HepG2 (cell line): ENCODE data around the gene PSMC3IP. TPM values are rescaled to one million over a fixed set of nuclear protein-coding genes. Genes with fewer than 3 reads are reported as not detected.

Experiments
- ATAD3A ChIP-seq: sonication (generic); formaldehyde crosslinking; IDR thresholded peaks from 2 replicates; pipeline ENCODE4 v1.4.0; 2020; ENCODE audit warnings: missing genetic modification reagents
- CHD2 ChIP-seq: IDR thresholded peaks from 2 replicates; pipeline ENCODE4 v1.6.1; 2011; ENCODE audit warnings: low read depth, low read length, improper control_type of control experiment
- FOXO1 ChIP-seq: sonication (generic); formaldehyde crosslinking; IDR thresholded peaks from 2 replicates; pipeline ENCODE4 v1.4.0; 2020; ENCODE audit warnings: missing genetic modification reagents
- GZF1 ChIP-seq: sonication (generic); formaldehyde crosslinking; IDR thresholded peaks from 2 replicates; pipeline ENCODE4 v1.5.1; 2020; ENCODE audit warnings: mild to moderate bottlenecking, missing genetic modification reagents
- IKZF4 ChIP-seq: sonication (generic); formaldehyde crosslinking; IDR thresholded peaks from 2 replicates; pipeline ENCODE4 v1.5.1; 2020; ENCODE audit warnings: borderline replicate concordance, mild to moderate bottlenecking, low read depth, missing genetic modification reagents; ENCODE audit errors: not compliant biosample characterization
- MAFK ChIP-seq, 2 experiments: IDR thresholded peaks in 1 of 2; conservative IDR thresholded peaks in 1 of 2; 2 replicates each; pipeline ENCODE4 v1.6.1; 2011; ENCODE audit warnings: improper control_type of control experiment in 2 of 2, low read length in 2 of 2
- MTA1 ChIP-seq: sonication (generic); formaldehyde crosslinking; IDR thresholded peaks from 2 replicates; pipeline ENCODE4 v1.4.0; 2020; ENCODE audit warnings: missing genetic modification reagents, mild to moderate bottlenecking, borderline replicate concordance
- MTF1 ChIP-seq: sonication (generic); formaldehyde crosslinking; IDR thresholded peaks from 2 replicates; pipeline ENCODE4 v1.5.0; 2020; ENCODE audit warnings: missing genetic modification reagents
- POLR2A ChIP-seq, 2 experiments: IDR thresholded peaks; 2 replicates each; pipeline ENCODE4 v1.6.1; 2011; ENCODE audit warnings: low read depth in 2 of 2, low read length in 2 of 2, mild to moderate bottlenecking in 1 of 2, moderate library complexity in 1 of 2; ENCODE audit not compliant: insufficient read depth in 1 of 2
- RBAK ChIP-seq: sonication (generic); formaldehyde crosslinking; IDR thresholded peaks from 2 replicates; pipeline ENCODE4 v1.5.1; 2020; ENCODE audit warnings: mild to moderate bottlenecking, missing genetic modification reagents
- RXRB ChIP-seq: IDR thresholded peaks from 2 replicates; pipeline ENCODE4 v1.6.1; 2016; ENCODE audit warnings: borderline replicate concordance, missing genetic modification reagents, missing compliant biosample characterization
- SATB2 ChIP-seq: sonication (generic); formaldehyde crosslinking; IDR thresholded peaks from 2 replicates; pipeline ENCODE4 v1.5.0; 2020; ENCODE audit warnings: missing genetic modification reagents
- SOX13 ChIP-seq, 3 experiments: fragments of 450-650 bp in 1 of 3; sonication (generic) in 1 of 3; formaldehyde crosslinking in 1 of 3; IDR thresholded peaks in 2 of 3; conservative IDR thresholded peaks in 1 of 3; 2 replicates each; pipeline versions ENCODE4 v1.5.0 to v1.6.1; 2016 to 2020; ENCODE audit warnings: antibody characterized with exemption in 1 of 3, mild to moderate bottlenecking in 1 of 3, missing compliant biosample characterization in 1 of 3, missing genetic modification reagents in 1 of 3, moderate library complexity in 1 of 3
- TSC22D2 ChIP-seq: sonication (generic); formaldehyde crosslinking; IDR thresholded peaks from 2 replicates; pipeline ENCODE4 v1.5.1; 2020; ENCODE audit warnings: missing genetic modification reagents, mild to moderate bottlenecking, borderline replicate concordance
- U2AF2 ChIP-seq: fragments of 200-400 bp; formaldehyde crosslinking; IDR thresholded peaks from 2 replicates; pipeline ENCODE4 v1.6.1; 2017; ENCODE audit warnings: low read depth, mild to moderate bottlenecking, low read length
- ZFAT ChIP-seq: sonication (generic); formaldehyde crosslinking; conservative IDR thresholded peaks from 2 replicates; pipeline ENCODE4 v1.8.1; 2023; ENCODE audit warnings: missing genetic modification reagents, inconsistent platforms
- ZKSCAN5 ChIP-seq: sonication (generic); formaldehyde crosslinking; IDR thresholded peaks from 2 replicates; pipeline ENCODE4 v1.5.1; 2020; ENCODE audit warnings: mild to moderate bottlenecking, missing genetic modification reagents
- ZNF235 ChIP-seq: sonication (generic); formaldehyde crosslinking; IDR thresholded peaks from 2 replicates; pipeline ENCODE4 v1.8.1; 2023; ENCODE audit warnings: mild to moderate bottlenecking, missing genetic modification reagents, borderline replicate concordance
- ZNF441 ChIP-seq: sonication (generic); formaldehyde crosslinking; IDR thresholded peaks from 2 replicates; pipeline ENCODE4 v1.7.0; 2021; ENCODE audit warnings: missing genetic modification reagents, borderline replicate concordance
- ZNF550 ChIP-seq: sonication (generic); formaldehyde crosslinking; IDR thresholded peaks from 2 replicates; pipeline ENCODE4 v1.4.0; 2020; ENCODE audit warnings: mild to moderate bottlenecking, missing genetic modification reagents, borderline replicate concordance
- ZNF562 ChIP-seq: sonication (generic); formaldehyde crosslinking; IDR thresholded peaks from 2 replicates; pipeline ENCODE4 v1.8.0; 2022; ENCODE audit warnings: missing genetic modification reagents, borderline replicate concordance
- ZNF572 ChIP-seq: sonication (generic); formaldehyde crosslinking; IDR thresholded peaks from 2 replicates; pipeline ENCODE4 v1.5.1; 2020; ENCODE audit warnings: mild to moderate bottlenecking, missing genetic modification reagents
- ZNF768 ChIP-seq: sonication (generic); formaldehyde crosslinking; IDR thresholded peaks from 2 replicates; pipeline ENCODE4 v1.4.0; 2020; ENCODE audit warnings: missing genetic modification reagents
- ZNF772 ChIP-seq: sonication (generic); formaldehyde crosslinking; IDR thresholded peaks from 2 replicates; pipeline ENCODE4 v1.5.0; 2020; ENCODE audit warnings: mild to moderate bottlenecking, missing genetic modification reagents
- ZNF790 ChIP-seq: sonication (generic); formaldehyde crosslinking; IDR thresholded peaks from 2 replicates; pipeline ENCODE4 v1.8.0; 2022; ENCODE audit warnings: missing genetic modification reagents, mild to moderate bottlenecking, borderline replicate concordance
- ZNF792 ChIP-seq: IDR thresholded peaks from 2 replicates; pipeline ENCODE4 v1.6.1; 2016
- polyA plus RNA-seq, 8 experiments: library from polyadenylated mRNA; depleted of rRNA in 3 of 8; stranded (reverse) in 7 of 8; unstranded in 1 of 8; fragments of >200 nt; fragmentation: Illumina TruSeq in 4 of 8; extraction: Trizol in 4 of 8; gene quantifications; 2 replicates each; pipeline versions ENCODE4 v1.2.1 to v1.2.3, GENCODE V29; 2011 to 2016; ENCODE audit warnings: low read depth in 4 of 8, missing spikeins in 1 of 8, mixed read lengths in 1 of 8; ENCODE audit not compliant: insufficient read depth in 1 of 8
- total RNA-seq, 5 experiments: library from RNA; depleted of rRNA; stranded (reverse); fragments of >200 nt; fragmentation: Illumina TruSeq; extraction: Trizol; gene quantifications; 2 replicates each; pipeline ENCODE4 v1.2.3, GENCODE V29; 2016; ENCODE audit warnings: low read depth in 1 of 5
- TF ChIP-seq, protein P1 (sequence below): sonication (generic); formaldehyde crosslinking; IDR thresholded peaks from 2 replicates; pipeline ENCODE4 v1.8.1; 2023; ENCODE audit warnings: missing genetic modification reagents, inconsistent platforms, borderline replicate concordance
- TF ChIP-seq, protein P2 (sequence below): sonication (generic); formaldehyde crosslinking; IDR thresholded peaks from 2 replicates; pipeline ENCODE4 v1.8.0; 2022; ENCODE audit warnings: mild to moderate bottlenecking, missing genetic modification reagents, borderline replicate concordance

PSMC3IP gene
- total and polyA plus RNA-seq, 2 of the 13 experiments (the other 11 are each of a cell fraction or from before 2014, with no cell fraction given), result 6.5 to 22.4 TPM

DNA sequence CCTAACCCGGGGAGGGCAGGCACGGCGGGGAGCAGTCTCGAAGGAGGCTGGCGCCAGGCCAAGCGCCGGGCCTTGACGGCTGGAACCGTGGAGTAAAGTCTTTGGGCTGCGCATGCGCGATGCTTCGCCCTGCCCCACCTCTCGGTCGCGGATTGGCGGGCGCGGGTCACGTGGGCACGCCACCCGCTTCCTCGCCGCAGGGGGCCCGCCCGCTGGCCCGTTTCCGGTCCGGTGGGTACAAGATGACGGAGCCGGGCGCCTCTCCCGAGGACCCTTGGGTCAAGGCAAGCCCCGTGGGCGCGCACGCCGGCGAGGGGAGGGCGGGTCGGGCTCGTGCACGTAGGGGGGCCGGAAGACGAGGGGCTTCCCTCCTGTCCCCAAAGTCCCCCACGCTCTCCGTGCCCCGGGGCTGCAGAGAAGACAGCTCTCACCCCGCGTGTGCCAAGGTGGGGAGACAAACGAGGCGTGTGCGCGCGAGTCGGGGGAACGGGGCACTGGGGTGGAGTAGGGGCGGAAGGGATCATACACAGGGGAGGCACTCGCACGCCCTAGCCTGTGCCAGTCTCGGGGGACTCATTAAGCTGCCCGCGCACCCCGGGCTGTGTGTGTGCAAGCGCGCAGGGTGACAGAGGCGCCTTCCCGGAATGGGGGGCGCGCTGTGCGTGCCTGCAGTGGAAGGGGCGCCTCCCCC lies 10.5 kb downstream of the PSMC3IP start, which contains the start of gene MLX (continued):
- TF ChIP-seq ZNF235 (CRISPR knock-in tag), result peak; percentile 94; the same call in 1 of the 2 replicates
- TF ChIP-seq MTA1 (CRISPR knock-in tag), result peak; percentile 91
- no peak; the same call in 1 of the 2 replicates for TF ChIP-seq ZNF790 (CRISPR knock-in tag)
- no peak; the same call in 1 of the 2 replicates for TF ChIP-seq FOXO1 (CRISPR knock-in tag)
- TF ChIP-seq MTF1 (CRISPR knock-in tag), result no peak
- TF ChIP-seq, protein P1, sequence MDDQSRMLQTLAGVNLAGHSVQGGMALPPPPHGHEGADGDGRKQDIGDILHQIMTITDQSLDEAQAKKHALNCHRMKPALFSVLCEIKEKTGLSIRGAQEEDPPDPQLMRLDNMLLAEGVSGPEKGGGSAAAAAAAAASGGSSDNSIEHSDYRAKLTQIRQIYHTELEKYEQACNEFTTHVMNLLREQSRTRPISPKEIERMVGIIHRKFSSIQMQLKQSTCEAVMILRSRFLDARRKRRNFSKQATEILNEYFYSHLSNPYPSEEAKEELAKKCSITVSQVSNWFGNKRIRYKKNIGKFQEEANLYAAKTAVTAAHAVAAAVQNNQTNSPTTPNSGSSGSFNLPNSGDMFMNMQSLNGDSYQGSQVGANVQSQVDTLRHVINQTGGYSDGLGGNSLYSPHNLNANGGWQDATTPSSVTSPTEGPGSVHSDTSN (CRISPR knock-in tag), result no peak
- TF ChIP-seq CHD2, result peak; percentile 11; the same call in 1 of the 2 replicates
- peak; percentile 34; the same call in 1 of the 2 replicates for TF ChIP-seq RXRB
- no peak for TF ChIP-seq ZNF772 (CRISPR knock-in tag)
- no peak; the same call in 1 of the 2 replicates for TF ChIP-seq ZNF550 (CRISPR knock-in tag)
- 0 out of 2 replicates have a peak, but pooled peaks have one; percentile 39 for TF ChIP-seq ZNF792 (CRISPR knock-in tag)
- TF ChIP-seq SOX13 (IDR thresholded peaks at IDR 0.05), result peak; percentile 27; the same call in 1 of the 2 replicates
- TF ChIP-seq SOX13 (CRISPR knock-in tag; conservative IDR thresholded peaks at IDR 0.05 in 1 of 2, IDR thresholded peaks at IDR 0.05 in 1 of 2), result peak; percentile 54 to 65; a peak in 1 of 4 replicates
- peak in 1 of 2 experiments; percentile 60; a peak in 2 of 4 replicates for TF ChIP-seq POLR2A (IDR thresholded peaks at IDR 0.05; ENCODE audit: insufficient read depth in 1 of 2, low read depth in 2 of 2, low read length in 2 of 2)
- no peak for TF ChIP-seq MAFK (conservative IDR thresholded peaks at IDR 0.05 in 1 of 2, IDR thresholded peaks at IDR 0.05 in 1 of 2; ENCODE audit: low read length in 2 of 2)
- peak; percentile 33; the same call in 1 of the 2 replicates for TF ChIP-seq ZNF768 (CRISPR knock-in tag)
- TF ChIP-seq, protein P2, sequence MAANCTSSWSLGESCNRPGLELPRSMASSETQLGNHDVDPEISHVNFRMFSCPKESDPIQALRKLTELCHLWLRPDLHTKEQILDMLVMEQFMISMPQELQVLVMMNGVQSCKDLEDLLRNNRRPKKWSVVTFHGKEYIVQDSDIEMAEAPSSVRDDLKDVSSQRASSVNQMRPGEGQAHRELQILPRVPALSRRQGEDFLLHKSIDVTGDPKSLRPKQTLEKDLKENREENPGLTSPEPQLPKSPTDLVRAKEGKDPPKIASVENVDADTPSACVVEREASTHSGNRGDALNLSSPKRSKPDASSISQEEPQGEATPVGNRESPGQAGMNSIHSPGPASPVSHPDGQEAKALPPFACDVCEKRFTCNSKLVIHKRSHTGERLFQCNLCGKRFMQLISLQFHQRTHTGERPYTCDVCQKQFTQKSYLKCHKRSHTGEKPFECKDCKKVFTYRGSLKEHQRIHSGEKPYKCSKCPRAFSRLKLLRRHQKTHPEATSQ, result peak; percentile 97; the same call in 1 of the 2 replicates
- TF ChIP-seq ZNF572, result no peak
- TF ChIP-seq ZNF441 (CRISPR knock-in tag), result peak; percentile 70; the same call in 1 of the 2 replicates
- no peak for TF ChIP-seq SATB2 (CRISPR knock-in tag)
- TF ChIP-seq TSC22D2, result peak; percentile 26; the same call in 1 of the 2 replicates
- TF ChIP-seq GZF1 (CRISPR knock-in tag), result no peak; the same call in 1 of the 2 replicates
- no peak for TF ChIP-seq ZNF562 (CRISPR knock-in tag)
- 0 out of 2 replicates have a peak, but pooled peaks have one; percentile 56 for TF ChIP-seq ATAD3A
- 0 out of 2 replicates have a peak, but pooled peaks have one; percentile 50 for TF ChIP-seq ZKSCAN5
- peak; percentile 1; the same call in 1 of the 2 replicates for TF ChIP-seq RBAK (CRISPR knock-in tag)
- no peak for TF ChIP-seq IKZF4 (CRISPR knock-in tag)
- 0 out of 2 replicates have a peak, but pooled peaks have one; percentile 0 for TF ChIP-seq ZFAT
- no peak for TF ChIP-seq U2AF2
